Measurements from ENCODE around the gene CD48. TPM values are rescaled to one million over a fixed set of nuclear protein-coding genes. Genes with fewer than 3 reads are reported as not detected.

CD48 gene
- total and polyA plus RNA-seq, 2 of the 4 experiments (the other 2 are of a cell fraction) = not detected

GRCh38 chr1:160659566-160659965 lies 52.1 kb downstream of the CD48 start:
- no peak overlapping the region for H3K23ac ChIP-seq (ENCODE audit: low read depth, low read length)
- DNase-seq (no peak), ATAC-seq (ENCODE audit: low read depth) (no peak)
- no peak overlapping the region for H3K14ac ChIP-seq (replicated peaks; ENCODE audit: low read depth, low read length)
- H3K4me3 ChIP-seq (ENCODE audit: insufficient read depth, low read depth, low read length) = no peak overlapping the region
- no peak overlapping the region for H2BK15ac ChIP-seq (ENCODE audit: low read depth, low read length)
- in situ Hi-C loops (cut with MboI; ENCODE audit: low sequenced_read_pairs) = no loop called here
- no peak overlapping the region for H3K4me2 ChIP-seq (ENCODE audit: low read depth, low read length)
- H3K79me1 ChIP-seq (ENCODE audit: low read depth in 1 of 2, low read length in 2 of 2) = no peaks in the 10 kb centered on the region
- H3K27me3 ChIP-seq (ENCODE audit: control insufficient read depth, insufficient read depth, low read length) = no peaks in the 10 kb centered on the region
- no peak overlapping the region for H4K91ac ChIP-seq (ENCODE audit: insufficient read depth, low read depth, low read length)
- H2AFZ ChIP-seq (replicated peaks; ENCODE audit: low read length, poor library complexity) = no peak overlapping the region
- H3K4ac ChIP-seq (ENCODE audit: low read depth, low read length) = no peak overlapping the region
- no peak overlapping the region for H4K5ac ChIP-seq (ENCODE audit: low read depth, low read length)
- no peak overlapping the region for H2BK5ac ChIP-seq (ENCODE audit: low read depth, low read length, poor library complexity, severe bottlenecking)
- ChIA-PET POLR2A (ENCODE audit: unreplicated experiment) (no interaction called here), CTCF (no interaction called here)
- H3K56ac ChIP-seq (ENCODE audit: extremely low read depth, insufficient read depth, low read length) = no peak overlapping the region
- H3K9me3 ChIP-seq (ENCODE audit: control insufficient read depth, insufficient read depth, low read length) = no peaks in the 10 kb centered on the region
- no peak overlapping the region for H3K9ac ChIP-seq (ENCODE audit: low read depth, low read length)
- no TSS peak for BruUV-seq (replicated peaks)
- intact Hi-C loops (cut with micrococcal nuclease) = no loop called here
- H2AK9ac ChIP-seq (replicated peaks; ENCODE audit: low read depth, low read length, poor library complexity) = no peak overlapping the region
- no peaks in the 10 kb centered on the region for H3K9me1 ChIP-seq (ENCODE audit: insufficient read depth, low read length)
- H4K20me1 ChIP-seq (ENCODE audit: insufficient read depth, low read length) = no peaks in the 10 kb centered on the region
- no peaks in the 10 kb centered on the region for H3K36me3 ChIP-seq (ENCODE audit: control insufficient read depth, insufficient read depth, low read length)
- no peaks in the 10 kb centered on the region for H3K4me1 ChIP-seq (ENCODE audit: control insufficient read depth, insufficient read depth, low read length)
- dilution Hi-C loops (cut with HindIII; ENCODE audit: low sequenced_read_pairs, unreplicated experiment) = no loop called here
- no peak overlapping the region for H3K27ac ChIP-seq (ENCODE audit: insufficient read depth, low read length)
- no peak overlapping the region for H4K8ac ChIP-seq (ENCODE audit: low read depth in 2 of 2, low read length in 2 of 2)
- no peak overlapping the region for H2AK5ac ChIP-seq (ENCODE audit: low read depth, low read length)
- H2BK20ac ChIP-seq (ENCODE audit: low read depth, low read length) = no peak overlapping the region
- no CpG with 5 or more reads among the region's 4 CpGs for WGBS, 2 experiments (ENCODE audit: extremely low coverage in 2 of 2, insufficient read length in 1 of 2)
- TF ChIP-seq CHD1 (IDR thresholded peaks at IDR 0.05; ENCODE audit: low read depth, low read length) (no peak), BHLHE40 (IDR thresholded peaks at IDR 0.05; ENCODE audit: low read depth, low read length) (no peak), FOS (IDR thresholded peaks at IDR 0.05; ENCODE audit: low read depth, low read length) (no peak), SMC3 (IDR thresholded peaks at IDR 0.05; ENCODE audit: low read depth, low read length) (no peak), RCOR1 (IDR thresholded peaks at IDR 0.05; ENCODE audit: insufficient replicate concordance, low read length) (no peak), POLR2A (IDR thresholded peaks at IDR 0.05; ENCODE audit: low read depth, low read length) (no peak), RFX5 (IDR thresholded peaks at IDR 0.05; ENCODE audit: low read depth, low read length) (no peak), MXI1 (IDR thresholded peaks at IDR 0.05; ENCODE audit: borderline replicate concordance, low read depth, low read length) (no peak), CEBPB (IDR thresholded peaks at IDR 0.05; ENCODE audit: low read depth, low read length) (no peak)
- TF ChIP-seq, protein P1, sequence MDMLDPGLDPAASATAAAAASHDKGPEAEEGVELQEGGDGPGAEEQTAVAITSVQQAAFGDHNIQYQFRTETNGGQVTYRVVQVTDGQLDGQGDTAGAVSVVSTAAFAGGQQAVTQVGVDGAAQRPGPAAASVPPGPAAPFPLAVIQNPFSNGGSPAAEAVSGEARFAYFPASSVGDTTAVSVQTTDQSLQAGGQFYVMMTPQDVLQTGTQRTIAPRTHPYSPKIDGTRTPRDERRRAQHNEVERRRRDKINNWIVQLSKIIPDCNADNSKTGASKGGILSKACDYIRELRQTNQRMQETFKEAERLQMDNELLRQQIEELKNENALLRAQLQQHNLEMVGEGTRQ (IDR thresholded peaks at IDR 0.05; ENCODE audit: low read depth, low read length) = no peak
- TF ChIP-seq, protein P2, sequence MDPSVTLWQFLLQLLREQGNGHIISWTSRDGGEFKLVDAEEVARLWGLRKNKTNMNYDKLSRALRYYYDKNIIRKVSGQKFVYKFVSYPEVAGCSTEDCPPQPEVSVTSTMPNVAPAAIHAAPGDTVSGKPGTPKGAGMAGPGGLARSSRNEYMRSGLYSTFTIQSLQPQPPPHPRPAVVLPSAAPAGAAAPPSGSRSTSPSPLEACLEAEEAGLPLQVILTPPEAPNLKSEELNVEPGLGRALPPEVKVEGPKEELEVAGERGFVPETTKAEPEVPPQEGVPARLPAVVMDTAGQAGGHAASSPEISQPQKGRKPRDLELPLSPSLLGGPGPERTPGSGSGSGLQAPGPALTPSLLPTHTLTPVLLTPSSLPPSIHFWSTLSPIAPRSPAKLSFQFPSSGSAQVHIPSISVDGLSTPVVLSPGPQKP (IDR thresholded peaks at IDR 0.05; ENCODE audit: borderline replicate concordance, low read depth, low read length) = no peak
- no peak overlapping the region for H3K18ac ChIP-seq (ENCODE audit: low read depth, low read length)
- no peak overlapping the region for H2BK120ac ChIP-seq (ENCODE audit: low read depth, low read length)
